Amygdala (tissue), 56 donors: ENCODE results near the gene PPID.
A peak's percentile ranks its signal among the peaks of the same experiment; 100 is the strongest.
"Not testable (repeated sequence)": the region's sequence is repeated elsewhere in the genome, so short reads cannot be mapped to it uniquely, and the experiment has no call there.

Experiments
- DNase-seq, 56 donors: peaks; one replicate each; lab custom pipeline; 2025; lab: John Stamatoyannopoulos, UW

PPID gene

DNA sequence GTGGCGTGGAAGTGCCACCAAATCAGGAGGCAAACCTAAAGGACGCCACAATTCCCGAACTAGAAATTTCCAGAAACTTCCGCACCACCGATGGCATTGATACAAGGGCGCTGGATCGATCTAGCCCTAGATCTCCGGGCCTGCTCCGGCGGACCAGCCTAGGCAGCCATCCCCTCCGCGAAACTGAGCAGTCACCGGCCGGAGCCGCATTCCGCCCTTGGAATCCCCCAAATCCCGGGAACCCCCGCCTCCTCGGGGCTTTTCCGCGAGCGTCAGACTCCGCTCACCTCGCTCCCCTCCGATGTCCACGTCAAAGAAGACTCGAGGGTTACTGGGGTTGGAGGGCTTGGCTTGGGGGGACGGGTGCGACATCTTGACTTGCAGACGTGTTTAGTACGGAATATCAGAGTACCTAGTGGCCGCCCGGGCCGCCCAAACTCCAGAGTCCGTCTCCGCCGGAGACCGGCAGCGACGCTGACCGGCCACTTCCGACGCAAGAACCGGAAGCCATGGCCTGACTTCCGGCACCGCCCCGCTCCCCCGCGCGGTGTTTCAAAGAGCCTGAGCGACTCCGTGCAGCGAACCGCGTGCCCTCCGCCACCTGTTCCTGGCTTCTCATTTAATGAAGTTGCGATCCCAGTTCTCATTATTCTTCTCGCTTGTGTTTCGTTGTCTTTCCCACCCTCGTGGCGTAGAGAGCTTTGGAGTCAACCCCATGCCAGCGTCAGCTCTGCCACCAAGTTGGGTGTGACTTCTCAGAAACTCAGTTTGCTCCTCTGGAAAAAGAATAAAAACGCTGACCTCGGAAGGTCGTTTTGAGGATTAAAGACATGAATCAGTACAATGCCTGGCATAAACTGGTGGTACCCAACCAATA is at the start of gene PPID:
PPID (minus strand) TSS at position 480 of the 877 bp plus-strand sequence; CDS start at position 372, 108 bp downstream.
- peak; percentile 10 to 88 (median 72) for DNase-seq

DNA sequence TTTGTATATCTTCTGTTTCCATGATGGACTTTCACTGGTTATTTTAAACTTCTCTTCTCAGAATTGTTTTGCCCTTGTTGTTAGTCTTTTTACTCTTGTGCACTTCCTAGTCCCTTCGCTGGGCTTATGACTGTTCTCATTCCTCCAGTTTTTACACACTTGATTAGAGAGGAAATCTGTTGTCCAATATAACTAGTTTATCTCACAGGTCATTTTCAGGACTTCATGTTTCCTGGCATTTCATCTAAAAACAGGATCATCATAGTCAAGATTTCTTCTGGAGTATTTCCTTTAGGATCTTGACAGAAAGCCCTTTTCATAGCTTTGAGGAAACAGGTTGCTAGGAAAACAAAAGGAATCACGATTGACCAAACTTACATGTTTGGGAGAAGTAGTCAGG is 48.6 kb upstream of the PPID start:
- no peak for DNase-seq

DNA sequence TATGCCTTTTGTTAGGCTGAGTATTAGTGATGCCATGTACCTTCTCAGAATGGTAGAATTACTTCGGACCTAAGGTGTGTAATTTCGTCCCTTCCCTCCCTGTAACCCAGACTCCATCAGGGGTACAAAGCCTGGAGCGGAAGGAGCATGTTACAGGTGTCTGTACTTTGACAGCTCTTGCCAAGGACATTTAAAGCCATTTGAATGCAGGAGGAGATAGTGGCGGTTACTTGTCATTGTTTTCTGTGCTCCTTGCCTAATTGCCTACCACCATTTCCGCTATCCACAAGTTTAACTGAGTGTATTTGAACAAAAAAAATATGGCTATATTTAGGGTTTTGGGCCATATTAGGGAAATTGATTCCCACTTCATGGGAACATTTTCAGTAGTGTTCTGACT is 47.5 kb upstream of the PPID start:
- no peak for DNase-seq

DNA sequence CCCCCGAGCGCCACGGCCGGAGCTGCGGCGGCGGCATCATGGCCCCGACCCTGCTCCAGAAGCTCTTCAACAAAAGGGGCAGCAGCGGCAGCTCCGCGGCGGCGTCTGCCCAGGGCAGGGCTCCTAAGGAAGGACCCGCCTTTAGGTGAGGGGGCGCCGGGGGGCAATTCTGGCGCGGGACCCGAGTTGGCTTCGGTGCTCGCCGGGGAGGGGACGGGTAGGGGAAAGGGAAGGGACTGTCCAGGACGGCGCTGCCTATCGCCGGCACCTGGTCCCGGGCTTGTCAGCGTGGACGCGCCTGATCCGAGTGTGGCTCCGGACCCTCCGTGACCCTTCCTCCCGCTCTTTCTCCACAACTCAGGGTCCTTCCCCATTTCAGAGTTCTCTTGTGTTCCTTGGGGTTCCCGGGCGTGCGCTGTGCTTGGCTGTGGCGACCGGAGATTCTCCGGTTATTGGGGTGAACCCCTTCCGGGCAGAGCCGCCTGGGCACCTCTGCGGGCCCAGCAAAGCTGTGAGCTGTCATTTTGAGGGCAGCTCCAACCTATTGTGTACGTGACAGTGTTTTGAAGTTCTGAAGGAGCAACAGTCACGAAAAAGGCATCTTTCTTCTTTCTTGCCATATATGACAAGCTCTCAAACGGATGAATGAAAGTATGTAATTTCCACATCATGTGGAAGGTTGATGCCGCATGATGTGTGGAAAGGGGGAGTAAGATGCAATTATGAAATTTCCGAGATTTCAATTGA is 46.2 kb upstream of the PPID start:
- DNase-seq = peak in 47 of 56 donors; percentile 1 to 78 (median 43)

DNA sequence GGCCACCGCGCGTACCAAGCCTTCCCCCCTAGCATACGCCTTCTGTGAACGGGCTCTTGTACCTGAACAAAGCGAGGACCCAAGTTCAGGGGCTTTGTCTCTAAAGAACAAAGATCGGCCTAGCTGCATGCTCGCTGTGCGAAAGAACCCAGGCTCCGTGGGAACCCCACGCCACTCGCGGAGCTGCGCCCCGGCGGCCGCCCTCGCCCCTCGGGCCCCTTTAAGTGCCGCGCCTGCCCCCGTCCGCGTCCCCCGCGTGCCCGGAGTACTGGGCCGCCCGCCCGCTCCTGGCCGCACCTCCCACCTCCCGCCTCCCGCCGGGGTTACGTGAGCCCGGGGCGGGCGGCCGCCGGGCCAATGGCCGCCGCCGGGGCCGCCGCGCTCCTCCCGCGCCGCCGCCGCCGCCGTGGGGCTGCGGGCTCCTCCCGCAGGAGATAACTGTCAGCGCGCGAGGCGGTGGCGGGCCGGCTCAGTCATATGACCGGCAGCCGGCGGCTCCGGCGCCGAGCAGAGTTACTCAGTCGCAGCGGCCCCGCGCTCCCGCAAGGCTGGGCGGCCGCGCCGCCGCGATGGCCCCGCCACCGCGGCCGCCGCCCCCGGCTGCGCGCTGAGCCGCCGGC is 45.5 kb upstream of the PPID start, which contains the start of gene FNIP2:
FNIP2 (plus strand) TSS at position 472 of the 620 bp plus-strand sequence. CDS start 187 bp downstream, outside the sequence.
- peak; percentile 15 to 92 (median 74) for DNase-seq

DNA sequence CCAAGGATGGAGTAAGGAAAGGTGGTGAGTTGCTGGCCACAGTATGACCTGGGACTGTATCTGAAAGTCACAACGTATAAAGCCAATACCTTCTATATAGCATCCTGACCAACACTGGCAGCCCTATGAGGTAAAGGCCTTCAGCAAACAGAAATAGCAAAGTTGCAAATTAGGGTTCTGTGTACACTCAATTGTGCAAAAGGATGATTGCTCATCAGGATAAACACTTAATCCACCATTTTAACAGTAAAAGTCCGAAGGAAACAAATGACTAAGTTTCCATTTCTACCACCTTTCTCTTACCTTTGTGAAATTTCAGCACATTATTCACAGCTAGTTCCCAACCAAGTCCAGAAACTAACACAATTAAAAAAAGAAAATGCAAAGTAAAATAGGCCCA is 44.3 kb upstream of the PPID start:
- no peak for DNase-seq

DNA sequence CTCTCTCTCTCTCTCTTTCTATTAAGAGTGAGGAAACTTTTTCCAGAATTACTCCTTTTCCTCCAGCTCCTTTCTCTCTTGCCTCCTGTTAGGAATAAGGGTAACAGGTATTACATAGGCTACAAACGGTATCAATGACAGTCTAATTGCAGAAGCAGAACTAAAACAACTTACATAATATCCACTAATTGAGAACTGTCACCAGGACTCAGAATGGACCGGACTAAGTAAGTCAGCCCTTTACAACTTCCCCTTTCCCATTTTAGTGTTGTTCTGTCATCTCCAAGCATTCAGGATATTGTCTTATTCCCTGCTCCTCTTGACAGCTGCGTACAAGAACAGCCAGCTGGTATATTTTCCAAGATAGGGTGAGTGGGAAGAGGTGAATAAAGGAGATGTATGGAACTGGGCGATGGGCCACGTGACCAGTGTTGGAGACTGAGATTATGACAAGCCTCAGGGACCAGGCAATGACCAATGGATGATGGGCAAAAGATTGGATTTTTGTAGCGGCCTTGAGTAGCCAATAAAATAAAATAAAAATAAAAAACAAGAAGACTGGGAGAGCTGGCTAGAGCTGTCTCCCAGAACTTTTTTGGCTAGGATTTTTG is 43.3 kb upstream of the PPID start:
- DNase-seq = peak in 3 of 56 donors; percentile 3 to 12 (median 5)

DNA sequence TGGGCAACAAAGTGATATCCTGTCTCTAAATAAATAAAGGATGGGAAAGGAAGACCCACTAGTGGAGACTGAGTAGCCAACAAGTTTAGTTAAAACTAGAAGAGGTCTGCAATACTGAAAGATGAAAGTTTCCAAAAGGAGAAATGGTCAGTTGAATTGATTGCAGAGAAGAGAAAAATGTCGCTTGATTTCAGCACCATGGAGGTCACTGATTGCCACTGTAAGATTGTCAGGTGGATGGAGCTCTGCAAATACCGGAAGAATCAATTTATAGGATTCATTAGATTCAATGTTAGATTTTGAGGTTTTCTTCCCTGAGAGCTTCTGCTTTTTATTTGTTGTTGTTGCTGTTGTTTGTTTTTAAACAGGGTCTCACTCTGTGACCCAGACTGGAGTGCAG is 40.3 kb upstream of the PPID start:
- no peak for DNase-seq

DNA sequence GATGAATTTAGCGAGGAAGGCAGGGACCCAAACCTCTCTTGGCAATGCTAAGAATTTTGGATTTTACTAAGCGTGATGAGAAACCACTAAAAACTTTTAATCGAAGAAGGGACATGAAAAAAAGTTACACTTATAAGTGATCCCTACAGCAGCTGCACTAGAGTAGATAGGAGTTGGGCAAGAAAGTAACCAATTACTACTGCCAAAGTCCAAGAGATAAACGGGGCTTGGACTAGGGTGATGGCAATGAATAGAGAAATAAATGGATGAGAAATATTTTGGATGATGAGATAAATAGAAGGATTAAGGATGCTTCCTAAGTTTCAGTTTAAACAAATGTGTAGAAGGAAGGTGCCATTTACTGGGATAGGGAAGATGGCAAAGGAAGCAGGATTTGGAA is 39.4 kb upstream of the PPID start:
- DNase-seq = no peak

DNA sequence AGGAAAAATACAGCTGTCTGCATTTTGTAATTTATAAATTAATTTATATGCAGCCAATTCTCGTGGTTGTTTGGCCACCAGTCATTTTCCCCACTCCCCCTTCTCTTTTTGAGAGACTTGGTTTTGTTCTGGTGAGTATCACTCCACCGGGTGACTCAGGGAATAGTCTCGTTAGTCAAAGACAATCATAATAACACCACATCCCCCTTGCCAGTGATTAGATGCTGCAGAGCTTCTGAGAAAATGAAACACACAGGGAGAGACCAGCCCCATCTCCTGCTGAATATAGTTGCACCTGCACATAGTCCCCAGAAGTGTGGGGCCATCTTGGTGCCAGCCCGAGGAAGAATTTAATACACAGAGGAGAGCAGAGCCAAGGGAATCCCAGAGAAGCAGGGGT is 37.7 kb upstream of the PPID start:
- no peak for DNase-seq

DNA sequence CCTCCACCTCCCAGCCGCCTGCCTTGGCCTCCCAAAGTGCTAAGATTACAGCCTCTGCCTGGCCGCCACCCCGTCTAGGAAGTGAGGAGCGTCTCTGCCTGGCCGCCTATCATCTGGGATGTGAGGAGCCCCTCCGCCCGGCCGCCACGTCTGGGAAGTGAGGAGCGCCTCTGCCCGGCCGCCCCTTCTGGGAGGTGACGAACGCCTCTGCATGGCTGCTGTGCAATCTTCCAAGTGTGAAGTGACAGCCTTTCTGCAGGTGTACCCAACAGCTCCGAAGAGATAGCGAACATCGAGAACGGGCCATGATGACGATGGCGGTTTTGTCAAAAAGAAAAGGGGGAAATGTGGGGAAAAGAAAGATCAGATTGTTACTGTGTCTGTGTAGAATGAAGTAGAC is 36.3 kb upstream of the PPID start:
- not testable (repeated sequence) for DNase-seq

DNA sequence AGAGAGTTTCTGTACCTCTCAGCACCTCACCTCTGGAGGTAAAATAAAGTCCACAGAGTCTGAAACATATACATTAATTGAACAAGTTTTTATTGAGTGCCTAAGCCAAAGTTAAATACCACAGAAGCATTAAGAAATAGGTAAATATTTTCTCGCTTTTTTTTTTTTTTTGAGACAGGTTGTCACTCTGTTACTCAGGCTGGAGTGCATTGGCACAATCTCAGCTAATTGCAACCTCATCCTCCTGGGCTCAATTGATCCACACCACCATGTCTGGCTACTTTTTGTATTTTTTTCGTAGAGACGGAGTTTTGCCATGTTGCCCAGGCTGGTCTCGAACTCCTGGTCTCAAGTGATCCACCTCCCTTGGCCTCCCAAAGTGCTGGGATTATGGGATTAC is 35.5 kb upstream of the PPID start:
- DNase-seq = no peak

DNA sequence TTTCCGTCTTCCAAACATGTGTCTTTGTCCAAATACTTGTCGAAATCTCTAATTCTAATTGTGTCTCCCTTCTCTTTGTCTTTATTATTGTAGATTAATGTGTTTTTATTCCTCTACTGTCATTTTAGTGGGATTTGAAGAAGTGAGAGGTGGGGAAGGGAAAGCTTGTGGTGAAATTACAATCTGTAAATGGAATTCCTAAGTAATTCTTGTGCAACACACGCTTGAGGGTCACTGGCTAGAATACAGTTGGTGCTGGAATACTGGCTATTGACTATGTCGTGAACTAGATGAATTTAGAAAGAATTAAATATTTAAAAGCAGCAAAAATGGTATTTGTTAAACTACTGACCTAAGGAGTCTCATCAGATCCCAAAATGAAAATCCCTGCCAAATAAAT is 34.9 kb upstream of the PPID start:
- DNase-seq = no peak

DNA sequence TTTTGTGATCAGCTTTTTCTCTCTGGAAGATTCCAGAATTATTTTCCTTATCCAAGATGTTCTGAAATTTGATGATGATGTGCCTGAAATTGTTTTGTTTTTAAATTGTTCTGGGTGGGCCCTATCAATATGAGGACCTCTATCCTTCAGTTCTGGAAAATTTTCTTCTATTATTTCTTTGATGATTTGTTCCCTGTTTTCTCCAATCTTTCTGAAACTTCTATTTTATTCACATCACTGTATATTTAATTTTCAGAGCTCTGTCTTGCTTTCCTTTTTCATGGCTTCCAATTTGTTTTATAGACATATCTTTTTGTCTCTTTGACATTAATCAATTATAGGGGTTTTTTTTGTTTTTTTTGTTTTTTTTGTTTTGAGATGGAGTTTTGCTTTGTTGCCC is 33.4 kb upstream of the PPID start:
- no peak for DNase-seq

DNA sequence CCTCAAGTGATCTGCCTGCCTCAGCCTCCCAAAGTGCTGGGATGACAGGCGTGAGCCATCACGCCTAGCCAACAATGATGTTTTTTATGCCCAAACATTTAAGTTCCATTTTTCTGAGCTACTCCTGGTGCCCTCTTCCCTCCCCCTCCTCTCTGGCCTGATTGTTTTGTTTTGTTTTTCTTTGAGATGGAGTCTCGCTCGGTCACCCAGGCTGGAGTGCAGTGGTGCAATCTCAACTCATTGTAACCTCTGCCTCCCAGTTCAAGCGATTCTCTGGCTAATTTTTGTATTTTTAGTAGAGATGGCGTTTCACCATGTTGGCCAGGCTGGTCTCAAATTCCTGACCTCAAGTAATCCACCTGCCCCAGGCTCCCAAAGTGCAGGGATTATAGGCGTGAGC is 32.6 kb upstream of the PPID start:
- DNase-seq = not testable (repeated sequence)

DNA sequence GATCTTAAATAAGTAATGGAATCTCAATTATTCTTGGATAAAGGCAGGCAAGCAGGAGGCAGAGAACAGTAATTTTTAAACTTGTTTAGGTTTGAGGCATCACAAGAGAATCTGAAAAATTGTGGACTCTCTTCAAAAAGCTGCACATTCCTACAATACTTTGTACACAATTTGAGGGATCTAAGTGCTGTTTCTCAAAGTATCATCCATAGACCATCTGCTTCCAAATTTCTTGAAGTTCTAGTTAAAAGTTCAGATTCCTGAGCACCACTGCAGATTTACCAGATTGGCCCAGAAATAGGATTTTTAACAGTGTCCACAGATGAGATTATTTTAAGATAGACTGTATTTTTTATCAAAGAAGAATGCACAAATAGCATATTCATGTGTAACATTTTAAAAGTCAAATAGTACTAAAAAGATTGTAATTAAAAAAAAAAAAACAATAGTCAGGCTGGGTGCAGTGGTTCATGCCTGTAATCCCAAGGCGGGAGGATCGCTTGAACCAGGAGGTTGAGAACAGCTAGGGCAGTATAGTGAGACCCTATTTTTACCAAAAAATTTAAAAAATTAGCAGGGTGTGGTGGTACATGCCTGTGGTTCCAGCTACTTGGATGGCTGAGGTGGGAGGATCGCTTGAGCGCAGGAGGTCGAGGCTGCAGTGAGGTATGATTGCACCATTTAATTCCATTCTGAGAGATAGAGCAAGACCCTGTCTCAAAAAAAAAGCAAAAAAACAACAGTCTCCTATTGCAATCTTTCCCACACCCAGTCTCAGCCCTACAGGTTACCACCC is 31.4 kb upstream of the PPID start:
- no peak for DNase-seq

DNA sequence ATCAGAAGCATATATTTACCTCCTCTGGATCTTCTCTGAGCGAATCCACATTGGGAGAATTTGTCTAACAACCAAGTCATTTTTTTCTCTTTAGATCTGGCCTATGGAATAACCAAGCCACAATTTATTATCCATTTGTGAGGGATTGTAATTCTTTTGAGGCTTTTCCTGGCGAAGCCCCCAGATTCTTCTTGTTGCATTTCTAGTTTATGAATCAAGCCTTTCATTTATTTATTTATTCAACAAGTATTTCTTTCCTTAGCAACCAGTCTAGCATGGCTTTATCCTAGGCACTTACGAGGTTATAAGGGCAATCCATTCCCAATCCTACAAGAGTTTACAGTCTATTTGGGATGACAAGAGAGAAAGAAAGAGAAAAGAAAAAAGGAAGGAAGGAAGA is 27.2 kb upstream of the PPID start:
- DNase-seq = no peak

DNA sequence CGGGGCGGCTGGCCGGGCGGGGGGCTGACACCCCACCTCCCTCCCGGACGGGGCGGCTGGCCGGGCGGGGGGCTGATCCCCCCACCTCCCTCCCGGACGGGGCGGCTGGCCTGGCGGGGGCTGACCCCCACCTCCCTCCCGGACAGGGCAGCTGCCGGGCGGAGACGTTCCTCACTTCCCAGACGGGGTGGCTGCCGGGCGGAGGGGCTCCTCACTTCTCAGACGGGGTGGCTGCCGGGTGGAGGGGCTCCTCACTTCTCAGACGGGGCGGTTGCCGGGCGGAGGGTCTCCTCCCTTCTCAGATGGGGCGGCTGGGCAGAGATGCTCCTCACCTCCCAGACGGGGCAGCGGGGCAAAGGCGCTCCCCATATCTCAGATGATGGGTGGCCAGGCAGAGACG is 23.3 kb upstream of the PPID start:
- DNase-seq = not testable (repeated sequence)

DNA sequence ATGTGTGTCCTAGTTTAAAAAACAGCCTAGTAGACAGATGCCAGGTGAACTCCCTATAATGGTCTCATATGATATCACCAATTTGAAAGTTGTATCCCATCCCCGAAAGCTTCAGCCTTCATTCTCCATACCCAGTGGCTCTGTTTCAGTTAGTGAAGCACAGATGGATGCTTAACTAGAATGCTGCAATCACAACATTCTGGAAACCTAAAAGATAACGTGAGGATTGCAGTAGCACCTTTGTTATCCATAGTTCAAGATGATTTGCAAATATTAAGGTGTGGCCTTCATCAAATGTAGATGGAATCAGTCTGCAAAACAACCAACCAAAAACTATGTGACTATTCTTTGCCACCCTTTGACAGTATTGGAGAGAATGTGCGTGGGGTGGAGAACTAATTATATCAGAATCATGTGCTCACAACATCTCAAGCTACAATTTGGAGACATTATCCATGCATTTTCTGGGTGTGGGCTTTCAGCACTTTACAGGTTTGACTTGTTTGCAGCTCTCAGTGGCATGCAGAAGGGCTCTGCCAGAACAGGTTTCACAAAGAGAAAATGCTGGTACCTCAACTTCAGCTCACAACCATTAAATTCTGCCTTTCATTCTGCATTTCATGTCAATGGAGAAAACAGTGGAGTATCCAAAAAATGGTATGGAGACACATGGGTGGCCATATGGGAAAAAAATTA is 18.3 kb upstream of the PPID start:
- DNase-seq = no peak
